Stimulated activated naive CD8-positive, alpha-beta T cell treated with anti-CD3 and anti-CD28 coated beads, Interleukin-15, Interleukin-2, amounts not matched to agents 100 ng/mL and 50 ng/mL, for 24 hours (primary cell): ENCODE data around the gene LY6G6F.

Source experiments
- H3K27ac Mint-ChIP-seq: one replicate; pipeline ENCODE4 v1.8.0; 2021; ENCODE audit warnings: mild to moderate bottlenecking, mixed read lengths
- H3K27me3 Mint-ChIP-seq: one replicate; pipeline ENCODE4 v1.8.0; 2021; ENCODE audit warnings: mixed read lengths
- H3K36me3 Mint-ChIP-seq: one replicate; pipeline ENCODE4 v1.8.0; 2021; ENCODE audit warnings: low read depth, mixed read lengths
- H3K4me1 Mint-ChIP-seq: one replicate; pipeline ENCODE4 v1.8.0; 2021; ENCODE audit warnings: low read depth, mixed read lengths
- H3K4me3 Mint-ChIP-seq: one replicate; pipeline ENCODE4 v1.8.0; 2021; ENCODE audit warnings: mild to moderate bottlenecking, mixed read lengths
- H3K9me3 Mint-ChIP-seq: one replicate; pipeline ENCODE4 v1.8.0; 2021; ENCODE audit warnings: mixed read lengths

Gene LY6G6F

GRCh38 chr6:31689249-31690110, 17.2 kb upstream of the LY6G6F start:
- H3K4me3 Mint-ChIP-seq = no peak overlapping the region
- peaks cover 16% of the 10 kb centered on the region for H3K4me1 Mint-ChIP-seq
- H3K9me3 Mint-ChIP-seq = no peaks in the 10 kb centered on the region
- H3K27ac Mint-ChIP-seq = peak overlapping the region; percentile 49
- no peaks in the 10 kb centered on the region for H3K27me3 Mint-ChIP-seq
- H3K36me3 Mint-ChIP-seq = peaks cover 33% of the 10 kb centered on the region

- H3K36me3 Mint-ChIP-seq = peaks cover 41% of the 10 kb centered on the region
These were observed 16.2 kb upstream of the LY6G6F start for GRCh38 chr6:31690231-31691077.

GRCh38 chr6:31691078-31691463, 15.6 kb upstream of the LY6G6F start:
- Mint-ChIP-seq H3K4me3 (no peak overlapping the region), H3K36me3 (peaks cover 41% of the 10 kb centered on the region)

More at GRCh38 chr6:31690231-31691077, 16.2 kb upstream of the LY6G6F start:
- Mint-ChIP-seq H3K4me3 (no peak overlapping the region), H3K4me1 (peaks cover 16% of the 10 kb centered on the region), H3K9me3 (no peaks in the 10 kb centered on the region), H3K27me3 (no peaks in the 10 kb centered on the region), H3K27ac (peak overlapping the region; percentile 60)

GRCh38 chr6:31691564-31692108, 15.0 kb upstream of the LY6G6F start:
- no peaks in the 10 kb centered on the region for H3K27me3 Mint-ChIP-seq
- H3K4me1 Mint-ChIP-seq = peaks cover 16% of the 10 kb centered on the region
- no peak overlapping the region for H3K27ac Mint-ChIP-seq
- H3K9me3 Mint-ChIP-seq = no peaks in the 10 kb centered on the region
- H3K36me3 Mint-ChIP-seq = peaks cover 45% of the 10 kb centered on the region
- H3K4me3 Mint-ChIP-seq = no peak overlapping the region

More at GRCh38 chr6:31691078-31691463, 15.6 kb upstream of the LY6G6F start:
- Mint-ChIP-seq H3K4me1 (peaks cover 16% of the 10 kb centered on the region), H3K27ac (peak overlapping the region; percentile 60), H3K27me3 (no peaks in the 10 kb centered on the region), H3K9me3 (no peaks in the 10 kb centered on the region)

GRCh38 chr6:31692353-31692752, 14.3 kb upstream of the LY6G6F start:
- Mint-ChIP-seq H3K4me3 (no peak overlapping the region), H3K27me3 (no peaks in the 10 kb centered on the region), H3K9me3 (no peaks in the 10 kb centered on the region), H3K36me3 (peaks cover 45% of the 10 kb centered on the region), H3K27ac (no peak overlapping the region), H3K4me1 (peaks cover 17% of the 10 kb centered on the region)

- Mint-ChIP-seq H3K4me1 (peaks cover 23% of the 10 kb centered on the region), H3K9me3 (no peaks in the 10 kb centered on the region), H3K27ac (no peak overlapping the region), H3K27me3 (no peaks in the 10 kb centered on the region), H3K4me3 (no peak overlapping the region), H3K36me3 (peaks cover 47% of the 10 kb centered on the region)
These were observed 13.8 kb upstream of the LY6G6F start for GRCh38 chr6:31692886-31693285.

- H3K9me3 Mint-ChIP-seq = no peaks in the 10 kb centered on the region
These were observed 13.1 kb upstream of the LY6G6F start for GRCh38 chr6:31693535-31693934.

GRCh38 chr6:31697555-31697954, 9.1 kb upstream of the LY6G6F start:
- Mint-ChIP-seq H3K4me1 (peaks cover 27% of the 10 kb centered on the region), H3K9me3 (no peaks in the 10 kb centered on the region), H3K36me3 (peaks cover 42% of the 10 kb centered on the region), H3K27ac (peak overlapping the region; percentile 26), H3K27me3 (no peaks in the 10 kb centered on the region), H3K4me3 (no peak overlapping the region)

More at GRCh38 chr6:31693535-31693934, 13.1 kb upstream of the LY6G6F start:
- no peak overlapping the region for H3K4me3 Mint-ChIP-seq
- no peak overlapping the region for H3K27ac Mint-ChIP-seq
- peaks cover 25% of the 10 kb centered on the region for H3K4me1 Mint-ChIP-seq
- peaks cover 48% of the 10 kb centered on the region for H3K36me3 Mint-ChIP-seq
- no peaks in the 10 kb centered on the region for H3K27me3 Mint-ChIP-seq

GRCh38 chr6:31700740-31701401, 5.8 kb upstream of the LY6G6F start:
- Mint-ChIP-seq H3K27me3 (no peaks in the 10 kb centered on the region), H3K9me3 (no peaks in the 10 kb centered on the region), H3K36me3 (peaks cover 26% of the 10 kb centered on the region), H3K4me3 (peak overlapping the region; percentile 100), H3K4me1 (peaks cover 31% of the 10 kb centered on the region), H3K27ac (peak overlapping the region; percentile 32)

GRCh38 chr6:31701666-31702404, 4.8 kb upstream of the LY6G6F start:
- peaks cover 21% of the 10 kb centered on the region for H3K36me3 Mint-ChIP-seq
- H3K4me3 Mint-ChIP-seq = peak overlapping the region; percentile 100
- H3K4me1 Mint-ChIP-seq = peaks cover 31% of the 10 kb centered on the region
- H3K27ac Mint-ChIP-seq = peak overlapping the region; percentile 98
- no peaks in the 10 kb centered on the region for H3K9me3 Mint-ChIP-seq
- no peaks in the 10 kb centered on the region for H3K27me3 Mint-ChIP-seq

GRCh38 chr6:31702405-31702818, 4.3 kb upstream of the LY6G6F start:
- H3K4me1 Mint-ChIP-seq = peaks cover 29% of the 10 kb centered on the region
- H3K27ac Mint-ChIP-seq = peak overlapping the region; percentile 98
- no peaks in the 10 kb centered on the region for H3K27me3 Mint-ChIP-seq
- H3K36me3 Mint-ChIP-seq = peaks cover 17% of the 10 kb centered on the region
- H3K9me3 Mint-ChIP-seq = no peaks in the 10 kb centered on the region
- peak overlapping the region; percentile 100 for H3K4me3 Mint-ChIP-seq

- H3K36me3 Mint-ChIP-seq = peaks cover 11% of the 10 kb centered on the region
- no peaks in the 10 kb centered on the region for H3K27me3 Mint-ChIP-seq
- H3K4me1 Mint-ChIP-seq = peaks cover 22% of the 10 kb centered on the region
These were observed 3.6 kb upstream of the LY6G6F start, which contains the start of gene ABHD16A for GRCh38 chr6:31702819-31703716. Gene ABHD16A (minus strand): TSS chr6:31703324. CDS start chr6:31703281, 43 bp downstream.

GRCh38 chr6:31705931-31706330, 735 bp upstream of the LY6G6F start:
- H3K27me3 Mint-ChIP-seq = no peaks in the 10 kb centered on the region
- no peak overlapping the region for H3K27ac Mint-ChIP-seq
- H3K4me1 Mint-ChIP-seq = peaks cover 23% of the 10 kb centered on the region
- H3K4me3 Mint-ChIP-seq = no peak overlapping the region
- H3K36me3 Mint-ChIP-seq = peaks cover 4% of the 10 kb centered on the region
- no peaks in the 10 kb centered on the region for H3K9me3 Mint-ChIP-seq

More at GRCh38 chr6:31702819-31703716, 3.6 kb upstream of the LY6G6F start, which contains the start of gene ABHD16A:
- H3K4me3 Mint-ChIP-seq = peak within 1 kb of the TSS; percentile 100
- peak within 1 kb of the TSS; percentile 98 for H3K27ac Mint-ChIP-seq
- no peaks in the 10 kb centered on the region for H3K9me3 Mint-ChIP-seq
